ENCODE measurements around the gene SPATA31E1.

SPATA31E1 gene

GRCh38 chr9:87873607-87874303, 8.9 kb upstream of the SPATA31E1 start:
- POLR2A ChIA-PET = no interaction called here
- DNase-seq (ENCODE audit: extremely low spot score) = no peak
- CTCF ChIA-PET = no interaction called here
- TF ChIP-seq ZNF384 (IDR thresholded peaks at IDR 0.05) (no peak), TARDBP (IDR thresholded peaks at IDR 0.05) (no peak)

GRCh38 chr9:87874304-87874623, 8.4 kb upstream of the SPATA31E1 start:
- ChIA-PET POLR2A (no interaction called here), CTCF (no interaction called here)
- TF ChIP-seq SUZ12 (IDR thresholded peaks at IDR 0.05) (no peak), LEF1 (IDR thresholded peaks at IDR 0.05; ENCODE audit: borderline replicate concordance) (no peak), FOXA1 (IDR thresholded peaks at IDR 0.05) (no peak), HDGF (IDR thresholded peaks at IDR 0.05; ENCODE audit: borderline replicate concordance) (no peak), ELF4 (IDR thresholded peaks at IDR 0.05) (no peak), ARNT (IDR thresholded peaks at IDR 0.05) (no peak), L3MBTL2 (conservative IDR thresholded peaks at IDR 0.05) (no peak), ZNF384 (IDR thresholded peaks at IDR 0.05) (no peak), CTBP1 (IDR thresholded peaks at IDR 0.05; ENCODE audit: borderline replicate concordance) (no peak), NFRKB (IDR thresholded peaks at IDR 0.05) (no peak), TARDBP (IDR thresholded peaks at IDR 0.05) (no peak), PKNOX1 (IDR thresholded peaks at IDR 0.05) (no peak; the same call in 1 of the 2 replicates), FOXM1 (IDR thresholded peaks at IDR 0.05; ENCODE audit: borderline replicate concordance) (no peak), BHLHE40 (IDR thresholded peaks at IDR 0.05; ENCODE audit: borderline replicate concordance) (no peak), FOXK2 (IDR thresholded peaks at IDR 0.05) (no peak), SP1 (IDR thresholded peaks at IDR 0.05) (no peak)
- no peak for DNase-seq (ENCODE audit: extremely low spot score)

GRCh38 chr9:87875060-87875459, 7.6 kb upstream of the SPATA31E1 start:
- ChIA-PET POLR2A (interaction anchor here (0.9 kb wide), 1 partner anchor 9 kb away, joined by 3 read pairs; no protein-coding TSS in a partner anchor), CTCF (no interaction called here)

GRCh38 chr9:87875831-87876545, 6.7 kb upstream of the SPATA31E1 start:
- TF ChIP-seq NFRKB (IDR thresholded peaks at IDR 0.05) (no peak), ZNF384 (IDR thresholded peaks at IDR 0.05) (no peak), LEF1 (IDR thresholded peaks at IDR 0.05; ENCODE audit: borderline replicate concordance) (no peak), FOXM1 (IDR thresholded peaks at IDR 0.05; ENCODE audit: borderline replicate concordance) (no peak), ELF4 (IDR thresholded peaks at IDR 0.05) (no peak), BHLHE40 (IDR thresholded peaks at IDR 0.05; ENCODE audit: borderline replicate concordance) (no peak), L3MBTL2 (conservative IDR thresholded peaks at IDR 0.05) (no peak), TARDBP (IDR thresholded peaks at IDR 0.05) (no peak), ARNT (IDR thresholded peaks at IDR 0.05) (no peak), FOXK2 (IDR thresholded peaks at IDR 0.05) (no peak), FOXA1 (IDR thresholded peaks at IDR 0.05) (no peak), SP1 (IDR thresholded peaks at IDR 0.05) (no peak), SUZ12 (IDR thresholded peaks at IDR 0.05) (no peak), CTBP1 (IDR thresholded peaks at IDR 0.05; ENCODE audit: borderline replicate concordance) (no peak), PKNOX1 (IDR thresholded peaks at IDR 0.05) (no peak), HDGF (IDR thresholded peaks at IDR 0.05; ENCODE audit: borderline replicate concordance) (no peak)
- no peak for DNase-seq (ENCODE audit: extremely low spot score)
- ChIA-PET POLR2A (no interaction called here), CTCF (no interaction called here)

More at GRCh38 chr9:87875060-87875459, 7.6 kb upstream of the SPATA31E1 start:
- TF ChIP-seq FOXM1 (IDR thresholded peaks at IDR 0.05; ENCODE audit: borderline replicate concordance) = no peak
- no peak for TF ChIP-seq BHLHE40 (IDR thresholded peaks at IDR 0.05; ENCODE audit: borderline replicate concordance)
- no peak for TF ChIP-seq FOXK2 (IDR thresholded peaks at IDR 0.05)
- no peak for TF ChIP-seq HDGF (IDR thresholded peaks at IDR 0.05; ENCODE audit: borderline replicate concordance)
- no peak for TF ChIP-seq SP1 (IDR thresholded peaks at IDR 0.05)
- TF ChIP-seq CTBP1 (IDR thresholded peaks at IDR 0.05; ENCODE audit: borderline replicate concordance) = no peak
- no peak for TF ChIP-seq TARDBP (IDR thresholded peaks at IDR 0.05)
- no peak for TF ChIP-seq L3MBTL2 (conservative IDR thresholded peaks at IDR 0.05)
- no peak for TF ChIP-seq PKNOX1 (IDR thresholded peaks at IDR 0.05)
- no peak for TF ChIP-seq ZNF384 (IDR thresholded peaks at IDR 0.05)
- no peak for TF ChIP-seq SUZ12 (IDR thresholded peaks at IDR 0.05)
- DNase-seq (ENCODE audit: extremely low spot score) = no peak

- TF ChIP-seq FOXA1 (IDR thresholded peaks at IDR 0.05) = no peak
- TF ChIP-seq ELF4 (IDR thresholded peaks at IDR 0.05) = no peak
- no peak for TF ChIP-seq CTBP1 (IDR thresholded peaks at IDR 0.05; ENCODE audit: borderline replicate concordance)
- TF ChIP-seq ZNF384 (IDR thresholded peaks at IDR 0.05) = no peak
- TF ChIP-seq ARNT (IDR thresholded peaks at IDR 0.05) = no peak
- no peak for TF ChIP-seq SUZ12 (IDR thresholded peaks at IDR 0.05)
- no peak for TF ChIP-seq HDGF (IDR thresholded peaks at IDR 0.05; ENCODE audit: borderline replicate concordance)
- TF ChIP-seq FOXM1 (IDR thresholded peaks at IDR 0.05; ENCODE audit: borderline replicate concordance) = no peak
- no peak for TF ChIP-seq BHLHE40 (IDR thresholded peaks at IDR 0.05; ENCODE audit: borderline replicate concordance)
- no peak for TF ChIP-seq NFRKB (IDR thresholded peaks at IDR 0.05)
- no peak for TF ChIP-seq TARDBP (IDR thresholded peaks at IDR 0.05)
- ChIA-PET CTCF (no interaction called here), POLR2A (no interaction called here)
- no peak for DNase-seq (ENCODE audit: extremely low spot score)
These were observed 6.0 kb upstream of the SPATA31E1 start for GRCh38 chr9:87876708-87877107.

- TF ChIP-seq ELF4 (IDR thresholded peaks at IDR 0.05) = no peak
- no peak for TF ChIP-seq FOXA1 (IDR thresholded peaks at IDR 0.05)
- TF ChIP-seq ARNT (IDR thresholded peaks at IDR 0.05) = no peak
- no peak for TF ChIP-seq SP1 (IDR thresholded peaks at IDR 0.05)
- TF ChIP-seq NFRKB (IDR thresholded peaks at IDR 0.05) = no peak
- TF ChIP-seq L3MBTL2 (conservative IDR thresholded peaks at IDR 0.05) = no peak
- TF ChIP-seq CTBP1 (IDR thresholded peaks at IDR 0.05; ENCODE audit: borderline replicate concordance) = no peak
- TF ChIP-seq TARDBP (IDR thresholded peaks at IDR 0.05) = no peak
- no peak for TF ChIP-seq LEF1 (IDR thresholded peaks at IDR 0.05; ENCODE audit: borderline replicate concordance)
- no peak for TF ChIP-seq FOXM1 (IDR thresholded peaks at IDR 0.05; ENCODE audit: borderline replicate concordance)
- TF ChIP-seq SUZ12 (IDR thresholded peaks at IDR 0.05) = no peak
- no peak for TF ChIP-seq FOXK2 (IDR thresholded peaks at IDR 0.05)
- no peak for TF ChIP-seq PKNOX1 (IDR thresholded peaks at IDR 0.05)
- TF ChIP-seq BHLHE40 (IDR thresholded peaks at IDR 0.05; ENCODE audit: borderline replicate concordance) = no peak
- TF ChIP-seq HDGF (IDR thresholded peaks at IDR 0.05; ENCODE audit: borderline replicate concordance) = no peak
- CTCF ChIA-PET = no interaction called here
- no peak for DNase-seq (ENCODE audit: extremely low spot score)
- POLR2A ChIA-PET = no interaction called here
These were observed 3.6 kb upstream of the SPATA31E1 start for GRCh38 chr9:87878989-87879511.
